Fibroblast of villous mesenchyme (primary cell): ENCODE measurements around the gene KIF1B. TPM values are rescaled to one million over a fixed set of nuclear protein-coding genes. Genes with fewer than 3 reads are reported as not detected.
"Not testable (repeated sequence)": the region's sequence is repeated elsewhere in the genome, so short reads cannot be mapped to it uniquely, and the experiment has no call there.

Experiments
- DNase-seq: peaks from one replicate; pipeline ENCODE4 v3.0.0-alpha.2; 2010; ENCODE audit warnings: low read depth
- H3K4me3 ChIP-seq: 2 replicates; pipeline ENCODE4 v1.5.1; 2011; ENCODE audit warnings: low read depth, mild to moderate bottlenecking, low read length
- total RNA-seq: library from RNA; depleted of rRNA; stranded (reverse); fragments of >200 nt; gene quantifications from 2 replicates; pipeline ENCODE4 v1.2.3, GENCODE V29; 2012
- TF ChIP-seq, protein P1 (sequence below): IDR thresholded peaks from 2 replicates; pipeline ENCODE4 v1.5.1; 2012; ENCODE audit warnings: low read depth, mild to moderate bottlenecking, low read length; ENCODE audit not compliant: insufficient read depth

The KIF1B gene
- total RNA-seq, 1 donor: 36.3 TPM

DNA sequence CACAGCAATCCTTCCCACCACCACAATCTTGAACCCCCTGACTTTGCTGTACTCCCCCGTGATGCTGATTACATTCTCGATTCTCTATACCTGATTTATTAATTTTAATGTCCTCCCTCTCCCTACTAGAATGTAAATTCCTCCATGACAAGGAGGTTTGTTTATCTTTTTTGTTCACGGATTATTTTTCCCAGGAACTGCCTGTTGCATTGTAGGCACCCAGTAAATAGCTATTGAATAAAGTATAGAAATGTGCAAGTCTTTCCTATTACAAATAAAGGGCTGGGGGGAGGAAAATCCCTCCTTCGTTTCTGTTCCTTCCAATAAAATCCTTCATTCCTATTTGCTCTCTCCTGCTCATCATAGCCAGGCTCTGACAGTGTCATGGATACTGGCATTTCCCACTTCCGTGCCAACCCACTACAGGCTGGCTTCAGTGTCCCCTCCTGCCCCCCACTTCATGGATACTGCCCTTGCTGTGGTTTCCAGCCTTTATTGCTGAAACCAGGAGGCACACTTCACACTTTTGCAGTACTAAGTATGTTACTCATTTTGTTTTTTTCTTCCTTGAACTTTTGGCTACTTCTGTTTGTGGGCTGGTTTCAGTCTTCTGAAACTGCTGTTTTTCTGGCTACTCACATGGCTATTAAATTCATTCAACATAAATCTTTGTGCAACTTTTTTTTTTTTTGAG, 7.5 kb downstream of the KIF1B start:
- peak; percentile 74 for DNase-seq
- no peak overlapping the region for H3K4me3 ChIP-seq
- TF ChIP-seq, protein P1, sequence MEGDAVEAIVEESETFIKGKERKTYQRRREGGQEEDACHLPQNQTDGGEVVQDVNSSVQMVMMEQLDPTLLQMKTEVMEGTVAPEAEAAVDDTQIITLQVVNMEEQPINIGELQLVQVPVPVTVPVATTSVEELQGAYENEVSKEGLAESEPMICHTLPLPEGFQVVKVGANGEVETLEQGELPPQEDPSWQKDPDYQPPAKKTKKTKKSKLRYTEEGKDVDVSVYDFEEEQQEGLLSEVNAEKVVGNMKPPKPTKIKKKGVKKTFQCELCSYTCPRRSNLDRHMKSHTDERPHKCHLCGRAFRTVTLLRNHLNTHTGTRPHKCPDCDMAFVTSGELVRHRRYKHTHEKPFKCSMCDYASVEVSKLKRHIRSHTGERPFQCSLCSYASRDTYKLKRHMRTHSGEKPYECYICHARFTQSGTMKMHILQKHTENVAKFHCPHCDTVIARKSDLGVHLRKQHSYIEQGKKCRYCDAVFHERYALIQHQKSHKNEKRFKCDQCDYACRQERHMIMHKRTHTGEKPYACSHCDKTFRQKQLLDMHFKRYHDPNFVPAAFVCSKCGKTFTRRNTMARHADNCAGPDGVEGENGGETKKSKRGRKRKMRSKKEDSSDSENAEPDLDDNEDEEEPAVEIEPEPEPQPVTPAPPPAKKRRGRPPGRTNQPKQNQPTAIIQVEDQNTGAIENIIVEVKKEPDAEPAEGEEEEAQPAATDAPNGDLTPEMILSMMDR: no peak

DNA sequence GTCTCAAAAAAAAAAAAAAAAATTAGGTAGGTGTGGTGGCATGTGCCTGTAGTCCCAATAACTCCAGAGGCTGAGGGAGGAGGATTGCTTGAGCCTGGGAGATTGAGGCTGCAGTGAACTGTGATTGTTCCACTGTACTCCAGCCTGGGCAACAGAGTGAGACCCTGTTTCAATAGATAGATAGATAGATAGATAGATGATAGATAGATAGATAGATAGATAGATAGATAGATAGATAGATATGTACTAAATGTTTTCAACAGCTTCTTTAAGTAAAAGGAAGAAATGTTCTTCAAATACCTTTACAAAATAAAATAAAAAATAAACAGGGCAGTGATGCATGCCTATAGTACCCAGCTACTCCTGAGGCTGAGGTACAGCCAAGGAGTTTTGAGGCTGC, 9.8 kb downstream of the KIF1B start:
- TF ChIP-seq, protein P1: no peak
- no peak for DNase-seq
- H3K4me3 ChIP-seq: no peak overlapping the region

DNA sequence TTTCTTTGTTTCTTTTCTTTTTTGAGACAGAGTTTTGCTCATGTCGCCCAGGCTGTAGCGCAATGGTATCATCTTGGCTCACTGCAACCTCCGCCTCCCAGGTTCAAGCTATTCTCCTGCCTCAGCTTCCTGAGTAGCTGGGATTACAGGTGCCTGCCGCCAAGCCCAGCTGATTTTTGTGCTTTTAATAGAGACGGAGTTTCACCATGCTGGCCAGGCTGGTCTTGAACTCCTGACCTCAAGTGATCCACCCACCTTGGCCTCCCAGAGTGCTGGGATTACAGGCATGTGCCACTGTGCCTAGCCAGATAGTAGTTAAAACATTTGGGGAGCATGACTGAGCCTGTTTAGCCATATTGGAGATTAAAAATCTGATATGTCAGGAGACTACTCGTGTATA, 10.3 kb downstream of the KIF1B start:
- H3K4me3 ChIP-seq, DNase-seq: not testable (repeated sequence)

DNA sequence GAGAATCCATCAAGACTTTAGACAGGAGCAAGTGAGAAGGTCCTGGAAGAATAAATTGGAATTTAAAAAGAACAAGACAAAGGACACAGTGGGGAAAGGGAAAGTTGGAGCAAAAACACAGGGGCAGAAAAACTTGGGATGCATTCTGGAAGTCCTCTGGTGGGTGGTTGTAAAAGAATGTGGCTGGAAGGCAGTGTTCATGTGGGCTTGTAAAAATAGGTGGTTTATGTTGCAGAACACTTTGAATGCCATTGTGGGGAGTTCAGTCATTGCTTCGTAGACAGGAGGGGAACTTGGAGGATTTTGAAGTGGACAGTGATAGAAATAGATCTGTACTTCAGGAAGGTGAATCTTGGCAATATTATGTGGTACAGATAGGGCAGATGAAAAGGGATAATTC, 15.2 kb downstream of the KIF1B start:
- no peak overlapping the region for H3K4me3 ChIP-seq
- TF ChIP-seq, protein P1: no peak
- DNase-seq: peak; percentile 69

DNA sequence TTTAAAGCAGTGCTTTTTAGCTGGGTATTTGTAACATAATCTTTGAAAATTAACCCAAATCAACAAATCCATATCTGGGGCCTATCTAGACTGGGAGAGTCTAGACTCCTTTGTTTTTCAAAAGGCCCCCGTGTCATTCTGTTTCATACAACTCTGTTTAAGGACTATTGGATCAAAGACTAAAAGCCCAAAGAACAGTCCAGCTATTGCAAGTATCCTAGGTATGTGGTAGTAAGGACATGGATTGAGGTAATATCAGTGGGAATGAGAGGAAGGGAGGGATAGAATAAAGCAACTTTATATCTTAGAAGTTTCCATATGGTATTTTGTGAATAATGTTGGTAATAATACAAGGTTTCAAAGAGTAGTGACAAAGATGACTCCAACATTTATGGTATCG, 18.2 kb downstream of the KIF1B start:
- DNase-seq: no peak
- H3K4me3 ChIP-seq: no peak overlapping the region
- TF ChIP-seq, protein P1: no peak

DNA sequence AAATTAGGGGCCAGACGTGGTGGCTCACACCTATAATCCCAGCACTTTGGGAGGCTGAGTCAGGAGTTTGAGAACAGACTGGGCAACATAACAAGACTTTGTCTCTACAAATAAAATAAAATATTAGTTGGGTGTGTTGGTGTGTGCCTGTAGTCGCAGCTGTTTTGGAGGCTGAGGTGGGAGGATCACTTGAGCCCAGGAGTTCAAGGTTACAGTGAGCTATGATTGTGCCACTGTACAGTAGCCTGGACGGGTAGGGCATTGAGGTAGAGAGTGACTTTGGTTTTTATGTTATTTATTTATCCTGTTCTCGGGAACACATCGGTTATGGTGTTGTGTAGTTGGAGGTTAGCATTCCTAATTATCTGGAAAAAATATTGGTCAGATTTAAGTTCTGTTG, 19.5 kb downstream of the KIF1B start:
- no peak overlapping the region for H3K4me3 ChIP-seq
- DNase-seq: no peak
- TF ChIP-seq, protein P1: no peak

DNA sequence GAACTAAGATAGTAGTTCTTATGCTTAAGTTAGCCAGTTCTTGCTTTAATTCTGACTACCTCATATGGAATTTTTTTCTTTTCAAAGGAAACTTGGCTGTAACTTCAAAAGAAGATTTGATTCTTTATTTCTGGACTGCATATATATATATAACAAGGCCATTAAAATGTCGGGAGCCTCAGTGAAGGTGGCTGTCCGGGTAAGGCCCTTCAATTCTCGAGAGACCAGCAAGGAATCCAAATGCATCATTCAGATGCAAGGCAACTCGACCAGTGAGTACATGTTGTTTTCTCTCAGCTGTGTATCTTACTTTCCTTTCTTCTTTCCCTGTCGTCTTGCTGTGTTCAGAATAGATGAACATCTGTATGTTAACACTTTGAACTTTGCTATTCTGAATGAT, 21.8 kb downstream of the KIF1B start:
- TF ChIP-seq, protein P1: no peak
- no peak overlapping the region for H3K4me3 ChIP-seq
- DNase-seq: no peak
